GM12878 (cell line): ENCODE measurements around the gene UTP11.

Source experiments
- IKZF2 ChIP-seq, 2 experiments: fragments of 450-650 bp; IDR thresholded peaks; 2 replicates each; pipeline ENCODE4 v1.6.1; 2017; ENCODE audit warnings: mild to moderate bottlenecking in 2 of 2, moderate library complexity in 2 of 2
- MYC ChIP-seq: IDR thresholded peaks from 2 replicates; pipeline ENCODE4 v1.6.1; 2011; ENCODE audit warnings: mild to moderate bottlenecking, low read length, moderate library complexity, inconsistent platforms; ENCODE audit not compliant: insufficient read depth, insufficient replicate concordance, insufficient read length, severe bottlenecking
- NFYB ChIP-seq: IDR thresholded peaks from 2 replicates; pipeline ENCODE4 v1.6.1; 2011; ENCODE audit warnings: low read depth, mild to moderate bottlenecking, low read length, improper control_type of control experiment, moderate library complexity; ENCODE audit not compliant: insufficient read depth
- POLR2A ChIP-seq: IDR thresholded peaks from 2 replicates; pipeline ENCODE4 v1.6.1; 2011; ENCODE audit warnings: low read depth, mild to moderate bottlenecking, low read length
- SIN3A ChIP-seq: IDR thresholded peaks from 2 replicates; pipeline ENCODE4 v1.6.1; 2012; ENCODE audit warnings: low read depth, low read length, improper control_type of control experiment
- TCF12 ChIP-seq: IDR thresholded peaks from 2 replicates; pipeline ENCODE4 v1.6.1; 2011; ENCODE audit warnings: low read depth, mild to moderate bottlenecking, low read length
- ZNF274 ChIP-seq: IDR thresholded peaks from one replicate; pipeline ENCODE4 v1.8.0; 2011; ENCODE audit not compliant: insufficient read length, insufficient read depth
- TF ChIP-seq, protein P1 (sequence below), 3 experiments: IDR thresholded peaks in 2 of 3; conservative IDR thresholded peaks in 1 of 3; 2 replicates each; pipeline ENCODE4 v1.5.1; 2011; ENCODE audit warnings: low read depth in 3 of 3, low read length in 3 of 3, mild to moderate bottlenecking in 3 of 3, control low read depth in 2 of 3, moderate library complexity in 2 of 3, inconsistent platforms in 1 of 3, mixed read lengths in 1 of 3; ENCODE audit not compliant: control insufficient read depth in 2 of 3, insufficient read depth in 1 of 3; ENCODE audit errors: extremely low read depth in 1 of 3
- TF ChIP-seq, protein P2 (sequence below): IDR thresholded peaks from 2 replicates; pipeline ENCODE4 v1.6.1; 2012; ENCODE audit warnings: low read depth, low read length, improper control_type of control experiment
- TF ChIP-seq, protein P3 (sequence below): fragments of 150-350 bp; IDR thresholded peaks from 2 replicates; pipeline ENCODE4 v1.6.1; 2016; ENCODE audit warnings: low read depth, low read length

DNA sequence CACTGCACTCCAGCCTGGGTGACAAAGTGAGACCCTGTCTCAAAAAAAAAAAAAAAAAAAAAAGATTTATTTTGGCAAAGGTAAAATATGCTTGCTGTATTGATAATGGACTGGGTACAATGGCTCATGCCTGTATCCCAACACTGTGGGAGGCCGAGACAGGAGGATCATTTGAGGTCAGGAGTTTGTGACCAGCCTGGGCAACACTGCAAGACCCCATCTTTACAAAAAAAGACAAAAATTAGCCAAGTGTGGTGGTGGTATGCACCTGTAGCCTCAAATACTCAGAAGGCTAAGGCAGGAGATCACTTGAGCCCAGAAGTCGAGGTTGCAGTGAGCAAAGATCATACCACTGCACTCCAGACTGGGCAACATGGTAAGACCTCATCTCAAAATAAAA lies 29.0 kb upstream of the UTP11 start:
- TF ChIP-seq TCF12 (no peak), SIN3A (no peak), MYC (no peak), POLR2A (no peak), ZNF274 (no peak), NFYB (no peak), IKZF2 (IDR thresholded peaks at IDR 0.05) (no peak)
- TF ChIP-seq, protein P1, sequence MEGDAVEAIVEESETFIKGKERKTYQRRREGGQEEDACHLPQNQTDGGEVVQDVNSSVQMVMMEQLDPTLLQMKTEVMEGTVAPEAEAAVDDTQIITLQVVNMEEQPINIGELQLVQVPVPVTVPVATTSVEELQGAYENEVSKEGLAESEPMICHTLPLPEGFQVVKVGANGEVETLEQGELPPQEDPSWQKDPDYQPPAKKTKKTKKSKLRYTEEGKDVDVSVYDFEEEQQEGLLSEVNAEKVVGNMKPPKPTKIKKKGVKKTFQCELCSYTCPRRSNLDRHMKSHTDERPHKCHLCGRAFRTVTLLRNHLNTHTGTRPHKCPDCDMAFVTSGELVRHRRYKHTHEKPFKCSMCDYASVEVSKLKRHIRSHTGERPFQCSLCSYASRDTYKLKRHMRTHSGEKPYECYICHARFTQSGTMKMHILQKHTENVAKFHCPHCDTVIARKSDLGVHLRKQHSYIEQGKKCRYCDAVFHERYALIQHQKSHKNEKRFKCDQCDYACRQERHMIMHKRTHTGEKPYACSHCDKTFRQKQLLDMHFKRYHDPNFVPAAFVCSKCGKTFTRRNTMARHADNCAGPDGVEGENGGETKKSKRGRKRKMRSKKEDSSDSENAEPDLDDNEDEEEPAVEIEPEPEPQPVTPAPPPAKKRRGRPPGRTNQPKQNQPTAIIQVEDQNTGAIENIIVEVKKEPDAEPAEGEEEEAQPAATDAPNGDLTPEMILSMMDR (IDR thresholded peaks at IDR 0.05 in 2 of 3, conservative IDR thresholded peaks at IDR 0.05 in 1 of 3; ENCODE audit: control insufficient read depth in 2 of 3, extremely low read depth in 1 of 3, insufficient read depth in 1 of 3, low read depth in 3 of 3, low read length in 3 of 3), result no peak
- TF ChIP-seq, protein P2, sequence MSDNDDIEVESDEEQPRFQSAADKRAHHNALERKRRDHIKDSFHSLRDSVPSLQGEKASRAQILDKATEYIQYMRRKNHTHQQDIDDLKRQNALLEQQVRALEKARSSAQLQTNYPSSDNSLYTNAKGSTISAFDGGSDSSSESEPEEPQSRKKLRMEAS, result no peak
- TF ChIP-seq, protein P3, sequence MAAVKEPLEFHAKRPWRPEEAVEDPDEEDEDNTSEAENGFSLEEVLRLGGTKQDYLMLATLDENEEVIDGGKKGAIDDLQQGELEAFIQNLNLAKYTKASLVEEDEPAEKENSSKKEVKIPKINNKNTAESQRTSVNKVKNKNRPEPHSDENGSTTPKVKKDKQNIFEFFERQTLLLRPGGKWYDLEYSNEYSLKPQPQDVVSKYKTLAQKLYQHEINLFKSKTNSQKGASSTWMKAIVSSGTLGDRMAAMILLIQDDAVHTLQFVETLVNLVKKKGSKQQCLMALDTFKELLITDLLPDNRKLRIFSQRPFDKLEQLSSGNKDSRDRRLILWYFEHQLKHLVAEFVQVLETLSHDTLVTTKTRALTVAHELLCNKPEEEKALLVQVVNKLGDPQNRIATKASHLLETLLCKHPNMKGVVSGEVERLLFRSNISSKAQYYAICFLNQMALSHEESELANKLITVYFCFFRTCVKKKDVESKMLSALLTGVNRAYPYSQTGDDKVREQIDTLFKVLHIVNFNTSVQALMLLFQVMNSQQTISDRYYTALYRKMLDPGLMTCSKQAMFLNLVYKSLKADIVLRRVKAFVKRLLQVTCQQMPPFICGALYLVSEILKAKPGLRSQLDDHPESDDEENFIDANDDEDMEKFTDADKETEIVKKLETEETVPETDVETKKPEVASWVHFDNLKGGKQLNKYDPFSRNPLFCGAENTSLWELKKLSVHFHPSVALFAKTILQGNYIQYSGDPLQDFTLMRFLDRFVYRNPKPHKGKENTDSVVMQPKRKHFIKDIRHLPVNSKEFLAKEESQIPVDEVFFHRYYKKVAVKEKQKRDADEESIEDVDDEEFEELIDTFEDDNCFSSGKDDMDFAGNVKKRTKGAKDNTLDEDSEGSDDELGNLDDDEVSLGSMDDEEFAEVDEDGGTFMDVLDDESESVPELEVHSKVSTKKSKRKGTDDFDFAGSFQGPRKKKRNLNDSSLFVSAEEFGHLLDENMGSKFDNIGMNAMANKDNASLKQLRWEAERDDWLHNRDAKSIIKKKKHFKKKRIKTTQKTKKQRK, result no peak
